ENCODE measurements around the gene POLQ. TPM values are rescaled to one million over a fixed set of nuclear protein-coding genes. Genes with fewer than 3 reads are reported as not detected.
"Not testable (repeated sequence)": the region's sequence is repeated elsewhere in the genome, so short reads cannot be mapped to it uniquely, and the experiment has no call there.

Gene POLQ
- total and polyA plus RNA-seq, 9 of the 15 experiments (the other 6 are each of a cell fraction or from before 2014, with no cell fraction given) = 1.5 to 19.0 (median 8.8) TPM

- POLR2A ChIA-PET; FAIRE-seq; H4K20me1 ChIP-seq (replicated peaks; ENCODE audit: control insufficient read depth, insufficient read depth, low read length); H2AFZ ChIP-seq (ENCODE audit: low read depth, low read length); CTCF ChIA-PET (ENCODE audit: low intra/inter-chr PET ratio); ATAC-seq; H3K27me3 ChIP-seq (ENCODE audit: control insufficient read depth in 2 of 2, insufficient read depth in 2 of 2, low read length in 2 of 2); H3K9me1 ChIP-seq (ENCODE audit: control insufficient read depth, insufficient read depth, low read length); BruUV-seq (replicated peaks); H3K36me3 ChIP-seq (ENCODE audit: control insufficient read depth, insufficient read depth, low read length); H3K9ac ChIP-seq (ENCODE audit: insufficient read depth in 1 of 2, low read depth in 2 of 2, low read length in 2 of 2); DNase-seq (ENCODE audit: extremely low read depth in 1 of 4, low spot score in 3 of 4); H3K4me2 ChIP-seq (ENCODE audit: insufficient read depth, low read length); H3K9me3 ChIP-seq (replicated peaks; ENCODE audit: control insufficient read depth, insufficient read depth, low read depth, low read length); in situ Hi-C loops (cut with MboI); H3K79me2 ChIP-seq (ENCODE audit: control insufficient read depth, insufficient read depth, low read length); H3K4me3 ChIP-seq; H3K4me1 ChIP-seq (replicated peaks in 1 of 2; ENCODE audit: control insufficient read depth in 2 of 2, insufficient read depth in 2 of 2, low read length in 2 of 2); intact Hi-C loops (cut with micrococcal nuclease); H3K27ac ChIP-seq (ENCODE audit: extremely low read depth, low read depth, low read length): not testable (repeated sequence)
- 0 out of 2 replicates have a peak, but pooled peaks have one; percentile 7 for TF ChIP-seq MAFK (IDR thresholded peaks at IDR 0.05; ENCODE audit: low read length)
- 3% methylated on average over 3 of the region's 3 CpGs for WGBS (ENCODE audit: insufficient coverage, low coverage, missing lambda C conversion rate)
Observed at GRCh38 chr3:121388308-121388707, 157.5 kb downstream of the POLQ start.

Other genes with a start within 250 kb of the POLQ start
- gene ARGFX, start 22.0 kb upstream of the POLQ start, total RNA-seq (2014; rRNA removed) = not detected in 2 replicates
- gene ARGFX, start 22.0 kb upstream of the POLQ start, total RNA-seq (2014; rRNA removed; fragmentation: Illumina TruSeq; extraction: Trizol) = not detected in 2 replicates
- not detected in 2 replicates for gene ARGFX, start 22.0 kb upstream of the POLQ start, total RNA-seq (2015; rRNA removed; fragmentation: Illumina TruSeq; extraction: Trizol)
- gene ARGFX, start 22.0 kb upstream of the POLQ start, total RNA-seq (2021) = not detected in 2 replicates
- not detected in 2 replicates for gene ARGFX, start 22.0 kb upstream of the POLQ start, polyA plus RNA-seq (2011; rRNA removed)
- not detected in 2 replicates for gene ARGFX, start 22.0 kb upstream of the POLQ start, polyA plus RNA-seq (2014; fragmentation: Illumina TruSeq; extraction: Trizol)
- not detected for gene ARGFX, start 22.0 kb upstream of the POLQ start, polyA plus RNA-seq (2014; fragmentation: Nextera tagmentation; extraction: Ambion mirVana)
- not detected in 2 replicates for gene ARGFX, start 22.0 kb upstream of the POLQ start, polyA plus RNA-seq (2014; rRNA removed)
- 0.05 TPM in 1 of 2 replicates, not detected in the other for gene FBXO40, start 47.4 kb upstream of the POLQ start, total RNA-seq (2014; rRNA removed)
- 0.03 and 0.04 TPM in 2 replicates for gene FBXO40, start 47.4 kb upstream of the POLQ start, total RNA-seq (2014; rRNA removed; fragmentation: Illumina TruSeq; extraction: Trizol)
- 0.04 TPM in 1 of 2 replicates, not detected in the other for gene FBXO40, start 47.4 kb upstream of the POLQ start, total RNA-seq (2015; rRNA removed; fragmentation: Illumina TruSeq; extraction: Trizol)
- not detected in 2 replicates for gene FBXO40, start 47.4 kb upstream of the POLQ start, total RNA-seq (2021)
- not detected in 2 replicates for gene FBXO40, start 47.4 kb upstream of the POLQ start, polyA plus RNA-seq (2011; rRNA removed)
- 0.04 TPM in 1 of 2 replicates, not detected in the other for gene FBXO40, start 47.4 kb upstream of the POLQ start, polyA plus RNA-seq (2014; fragmentation: Illumina TruSeq; extraction: Trizol)
- gene FBXO40, start 47.4 kb upstream of the POLQ start, polyA plus RNA-seq (2014; fragmentation: Nextera tagmentation; extraction: Ambion mirVana) = under 1 TPM in 1 of 2 experiments, not detected in 1; 0.01 TPM
- 0.01 TPM in 1 of 2 replicates, not detected in the other for gene FBXO40, start 47.4 kb upstream of the POLQ start, polyA plus RNA-seq (2014; rRNA removed)
- 26.0 and 29.6 TPM in 2 replicates for gene HCLS1, start 114.9 kb upstream of the POLQ start, total RNA-seq (2014; rRNA removed)
- 20.4 and 21.9 TPM in 2 replicates for gene HCLS1, start 114.9 kb upstream of the POLQ start, total RNA-seq (2014; rRNA removed; fragmentation: Illumina TruSeq; extraction: Trizol)
- gene HCLS1, start 114.9 kb upstream of the POLQ start, total RNA-seq (2015; rRNA removed; fragmentation: Illumina TruSeq; extraction: Trizol) = 29.7 and 31.4 TPM in 2 replicates
- 20.6 and 22.0 TPM in 2 replicates for gene HCLS1, start 114.9 kb upstream of the POLQ start, total RNA-seq (2021)
- 17.0 and 49.0 TPM in 2 replicates for gene HCLS1, start 114.9 kb upstream of the POLQ start, polyA plus RNA-seq (2011; rRNA removed)
- 31.1 and 34.1 TPM in 2 replicates for gene HCLS1, start 114.9 kb upstream of the POLQ start, polyA plus RNA-seq (2014; fragmentation: Illumina TruSeq; extraction: Trizol)
- gene HCLS1, start 114.9 kb upstream of the POLQ start, polyA plus RNA-seq (2014; fragmentation: Nextera tagmentation; extraction: Ambion mirVana) = 10 to 100 TPM in 1 of 2 experiments, 1 to 10 TPM in 1; 4.8 to 12.2 TPM
- 26.0 and 31.0 TPM in 2 replicates for gene HCLS1, start 114.9 kb upstream of the POLQ start, polyA plus RNA-seq (2014; rRNA removed)
- 8.0 and 9.9 TPM in 2 replicates for gene GOLGB1, start 203.8 kb upstream of the POLQ start, total RNA-seq (2014; rRNA removed)
- 16.3 and 19.7 TPM in 2 replicates for gene GOLGB1, start 203.8 kb upstream of the POLQ start, total RNA-seq (2014; rRNA removed; fragmentation: Illumina TruSeq; extraction: Trizol)
- 15.4 and 16.0 TPM in 2 replicates for gene GOLGB1, start 203.8 kb upstream of the POLQ start, total RNA-seq (2015; rRNA removed; fragmentation: Illumina TruSeq; extraction: Trizol)
- gene GOLGB1, start 203.8 kb upstream of the POLQ start, total RNA-seq (2021) = 10.5 and 11.2 TPM in 2 replicates
- gene GOLGB1, start 203.8 kb upstream of the POLQ start, polyA plus RNA-seq (2011; rRNA removed) = 9.6 and 11.4 TPM in 2 replicates
- gene GOLGB1, start 203.8 kb upstream of the POLQ start, polyA plus RNA-seq (2014; fragmentation: Illumina TruSeq; extraction: Trizol) = 8.1 and 9.7 TPM in 2 replicates
- 1 to 10 TPM; 4.0 to 4.8 TPM for gene GOLGB1, start 203.8 kb upstream of the POLQ start, polyA plus RNA-seq (2014; fragmentation: Nextera tagmentation; extraction: Ambion mirVana)
- 8.9 and 9.7 TPM in 2 replicates for gene GOLGB1, start 203.8 kb upstream of the POLQ start, polyA plus RNA-seq (2014; rRNA removed)